ENCODE data around the gene NPEPL1. TPM values are rescaled to one million over a fixed set of nuclear protein-coding genes. Genes with fewer than 3 reads are reported as not detected.

The NPEPL1 gene
- total and polyA plus RNA-seq, 2 of the 8 experiments (the other 6 are each of a cell fraction or from before 2014, with no cell fraction given): 12.4 to 26.8 TPM

GRCh38 chr20:58710481-58711265 lies 18.1 kb downstream of the NPEPL1 start:
- Histone ChIP-seq H3K79me1 (ENCODE audit: low read depth, low read length) (no peaks in the 10 kb centered on the region), H2BK12ac (ENCODE audit: low read depth, low read length) (no peak overlapping the region), H3K27me3 (replicated peaks in 1 of 4; ENCODE audit: control insufficient read depth in 3 of 4, extremely low read depth in 1 of 4, insufficient read depth in 3 of 4, low read length in 3 of 4) (no peaks in the 10 kb centered on the region), H3K4me3 (ENCODE audit: extremely low read depth in 1 of 4, insufficient read depth in 2 of 4, low read depth in 3 of 4, low read length in 4 of 4) (no peak overlapping the region), H3K9ac (replicated peaks in 1 of 4; ENCODE audit: extremely low read depth in 1 of 4, low read depth in 3 of 4, low read length in 3 of 4) (no peak overlapping the region), H3K18ac (ENCODE audit: extremely low read depth, low read length) (no peak overlapping the region), H3K4me2 (ENCODE audit: insufficient read depth in 1 of 2, low read depth in 2 of 2, low read length in 2 of 2) (no peak overlapping the region), H4K91ac (replicated peaks; ENCODE audit: insufficient read length, low read length) (no peak overlapping the region), H3K23ac (ENCODE audit: insufficient read length) (no peak overlapping the region), H3K36me3 (ENCODE audit: control insufficient read depth in 2 of 4, insufficient read depth in 4 of 4, low read length in 3 of 4) (no peaks in the 10 kb centered on the region), H2AFZ (ENCODE audit: low read length) (no peak overlapping the region), H4K20me1 (replicated peaks in 1 of 2; ENCODE audit: control insufficient read depth in 1 of 2, insufficient read depth in 2 of 2, low read length in 2 of 2) (peaks cover 0 to 2% of the 10 kb centered on the region in 2 experiments), H2BK5ac (ENCODE audit: low read depth, low read length) (0 out of 2 replicates have a peak overlapping the region, but pooled peaks have one; percentile 21), H2BK120ac (replicated peaks; ENCODE audit: low read depth, low read length) (no peak overlapping the region), H3K4ac (replicated peaks; ENCODE audit: insufficient read length, low read depth, low read length) (no peak overlapping the region), H2BK20ac (ENCODE audit: low read length) (no peak overlapping the region), H2AK5ac (ENCODE audit: low read depth, low read length) (no peak overlapping the region), H3K56ac (replicated peaks; ENCODE audit: insufficient read length, low read depth, low read length) (no peak overlapping the region), H3K4me1 (replicated peaks in 1 of 4; ENCODE audit: control insufficient read depth in 3 of 4, insufficient read depth in 4 of 4, low read length in 3 of 4) (no peaks in the 10 kb centered on the region; a peak in 1 of 7 replicates), H4K5ac (ENCODE audit: insufficient read length, low read depth, low read length) (no peak overlapping the region), H2BK15ac (ENCODE audit: low read length) (no peak overlapping the region), H3K14ac (ENCODE audit: insufficient read length) (no peak overlapping the region), H4K8ac (ENCODE audit: extremely low read depth, insufficient read depth, low read length) (no peak overlapping the region), H3K9me3 (ENCODE audit: insufficient read depth in 2 of 2, low read depth in 1 of 2, low read length in 1 of 2) (no peaks in the 10 kb centered on the region), H3K79me2 (ENCODE audit: control insufficient read depth in 1 of 2, insufficient read depth in 2 of 2, low read length in 2 of 2) (no peaks in the 10 kb centered on the region), H3K23me2 (ENCODE audit: low read depth, low read length) (no peaks in the 10 kb centered on the region), H3K27ac (ENCODE audit: low read depth, low read length) (no peak overlapping the region)
- DNase-seq (ENCODE audit: low read depth in 1 of 2, low spot score in 2 of 2): peak in 1 of 2 experiments; percentile 43
- WGBS, 2 experiments (ENCODE audit: extremely low coverage in 1 of 2, insufficient coverage in 1 of 2, insufficient read length in 1 of 2, insufficient replicate concordance in 2 of 2, low coverage in 1 of 2, low lambda C conversion rate in 2 of 2, missing lambda C conversion rate in 1 of 2): 95% methylated on average over 13 of the region's 17 CpGs; no CpG with 5 or more reads in 1 of the 2 experiments
- CTCF ChIA-PET (ENCODE audit: partially characterized antibody): interaction anchor here (1.1 to 4.3 kb wide), 5 partner anchors 11 to 229 kb away, joined by 3 to 16 read pairs (median 5); partner anchors contain the start of gene STX16
- no peak for FAIRE-seq
- POLR2A ChIA-PET (ENCODE audit: partially characterized antibody): interaction anchor here (1.1 to 10.9 kb wide), 8 partner anchors 9 to 132 kb away, joined by 3 to 188 read pairs (median 6); partner anchors contain the start of gene STX16
- TF ChIP-seq E2F6 (IDR thresholded peaks at IDR 0.05) (no peak), MAX (IDR thresholded peaks at IDR 0.05) (no peak), FOSL1 (IDR thresholded peaks at IDR 0.05; ENCODE audit: insufficient read depth, low read depth, low read length) (no peak), SIRT6 (IDR thresholded peaks at IDR 0.05; ENCODE audit: low read length) (no peak), KDM4A (IDR thresholded peaks at IDR 0.05; ENCODE audit: low read depth, low read length, severe bottlenecking) (no peak), TAF1 (IDR thresholded peaks at IDR 0.05; ENCODE audit: low read depth, low read length) (no peak), CBX8 (IDR thresholded peaks at IDR 0.05; ENCODE audit: borderline replicate concordance, low read depth, low read length) (no peak), HDAC6 (IDR thresholded peaks at IDR 0.05; ENCODE audit: low read depth, low read length) (no peak), POU5F1 (IDR thresholded peaks at IDR 0.05; ENCODE audit: low read depth, low read length) (no peak), NANOG (IDR thresholded peaks at IDR 0.05; ENCODE audit: insufficient read depth, low read depth, low read length, poor library complexity, severe bottlenecking) (no peak)

All from H1 (cell line).